ENCODE results near the gene FBXO42. TPM values are rescaled to one million over a fixed set of nuclear protein-coding genes. Genes with fewer than 3 reads are reported as not detected.

The FBXO42 gene
- total RNA-seq, 1 experiment from 2014 or later = 21.9 TPM

GRCh38 chr1:16392740-16393569 is 40.7 kb upstream of the FBXO42 start:
- no peaks in the 10 kb centered on the region for H3K27me3 Mint-ChIP-seq (ENCODE audit: insufficient read depth, unreplicated experiment)
- no peaks in the 10 kb centered on the region for H3K9me3 Mint-ChIP-seq (ENCODE audit: unreplicated experiment)
- H3K4me1 Mint-ChIP-seq (ENCODE audit: insufficient read depth, unreplicated experiment) = peaks cover 22% of the 10 kb centered on the region
- H3K4me3 Mint-ChIP-seq (ENCODE audit: unreplicated experiment) = no peak overlapping the region
- POLR2A ChIA-PET = interaction anchor here (0.6 to 0.9 kb wide), 2 partner anchors 9 to 48 kb away, joined by 3 to 4 read pairs; partner anchors contain the start of gene NECAP2
- no peak for TF ChIP-seq CTCF (IDR thresholded peaks at IDR 0.05; ENCODE audit: unreplicated experiment)
- CTCF ChIA-PET = no interaction called here
- intact Hi-C loops (cut with micrococcal nuclease) = no loop called here
- no TSS peak for BruUV-seq (replicated peaks)
- peaks cover 33% of the 10 kb centered on the region for H3K36me3 Mint-ChIP-seq (ENCODE audit: insufficient read depth, unreplicated experiment)
- DNase-seq (ENCODE audit: unreplicated experiment) = no peak
- H3K27ac Mint-ChIP-seq (ENCODE audit: low read depth, unreplicated experiment) = peak overlapping the region; percentile 60

DNA sequence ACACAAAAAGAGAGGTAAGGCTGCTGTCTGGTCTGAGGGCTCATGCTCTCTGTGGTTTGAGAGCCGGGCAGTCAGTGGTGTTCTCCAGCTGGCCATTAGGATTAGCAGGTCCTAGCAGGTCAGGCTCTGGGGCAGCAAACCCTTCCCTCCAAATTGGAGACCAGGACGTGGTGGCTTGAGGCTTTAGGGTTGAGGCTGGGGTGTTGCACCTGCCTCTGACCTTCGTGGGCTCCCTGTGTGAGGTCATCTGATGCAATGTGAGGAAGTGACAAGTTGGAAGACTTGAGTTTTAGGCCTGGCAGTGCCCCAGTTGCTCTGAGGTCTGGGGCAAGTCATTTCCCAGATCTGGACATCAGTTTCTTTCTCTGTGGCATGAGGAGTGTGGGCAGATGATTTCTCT is 39.1 kb upstream of the FBXO42 start:
- BruUV-seq (replicated peaks) = no TSS peak
- CTCF ChIA-PET = interaction anchor here (0.6 kb wide), 1 partner anchor 114 kb away, joined by 7 read pairs; no protein-coding TSS in a partner anchor
- POLR2A ChIA-PET = no interaction called here
- Mint-ChIP-seq H3K9me3 (ENCODE audit: unreplicated experiment) (no peaks in the 10 kb centered on the region), H3K27ac (ENCODE audit: low read depth, unreplicated experiment) (no peak overlapping the region), H3K4me3 (ENCODE audit: unreplicated experiment) (no peak overlapping the region), H3K4me1 (ENCODE audit: insufficient read depth, unreplicated experiment) (peaks cover 27% of the 10 kb centered on the region), H3K36me3 (ENCODE audit: insufficient read depth, unreplicated experiment) (peaks cover 31% of the 10 kb centered on the region), H3K27me3 (ENCODE audit: insufficient read depth, unreplicated experiment) (no peaks in the 10 kb centered on the region)
- intact Hi-C loops (cut with micrococcal nuclease) = no loop called here
- no peak for DNase-seq (ENCODE audit: unreplicated experiment)
- TF ChIP-seq CTCF (IDR thresholded peaks at IDR 0.05; ENCODE audit: unreplicated experiment) = no peak

DNA sequence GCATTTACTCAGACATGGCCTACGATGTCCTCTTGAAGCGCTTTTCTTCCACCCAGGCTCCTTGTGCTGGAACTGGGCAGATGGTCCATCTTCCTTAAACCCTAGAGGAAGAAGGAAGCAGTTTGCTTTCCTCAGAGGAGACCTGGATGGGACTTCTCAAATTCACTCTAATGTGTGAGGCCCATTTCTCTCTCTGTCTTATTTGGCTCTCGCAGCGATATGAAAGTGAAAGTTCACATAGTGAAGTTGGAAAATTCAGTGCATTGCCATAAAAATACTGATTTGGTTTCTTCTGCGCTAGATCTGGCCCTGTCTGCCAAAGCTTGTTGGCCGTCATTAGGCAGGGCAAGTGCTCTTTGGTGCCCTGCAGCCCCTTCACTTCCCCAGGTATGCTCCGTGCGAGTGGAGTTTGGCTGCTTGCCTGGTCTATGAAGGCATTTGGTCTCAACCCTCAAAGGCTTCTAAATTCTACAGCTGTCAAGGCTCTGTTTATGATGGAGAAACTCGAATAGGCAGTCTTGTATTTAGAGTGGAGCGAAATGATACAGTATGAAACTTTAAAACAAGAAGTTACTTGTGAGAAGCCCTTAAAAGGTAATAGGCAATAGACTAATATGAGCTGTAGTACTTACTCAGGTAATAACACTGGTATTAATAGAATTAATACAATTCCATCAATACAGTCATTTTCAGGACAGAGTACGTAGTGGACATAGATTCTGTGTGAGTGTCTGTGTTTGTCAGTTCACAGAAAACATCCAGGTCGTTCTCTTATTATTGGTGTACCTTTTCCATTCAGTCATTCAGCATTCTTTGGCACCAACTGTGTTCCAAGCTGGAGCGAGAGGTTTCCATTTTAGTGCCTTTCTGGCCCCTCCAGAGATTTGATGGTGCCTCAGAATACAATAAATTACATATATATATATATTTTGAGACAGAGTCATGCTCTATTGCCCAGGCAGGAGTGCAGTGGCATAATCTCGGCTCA is 35.2 kb upstream of the FBXO42 start:
- H3K4me3 Mint-ChIP-seq (ENCODE audit: unreplicated experiment) = peak overlapping the region; percentile 43
- H3K36me3 Mint-ChIP-seq (ENCODE audit: insufficient read depth, unreplicated experiment) = peaks cover 17% of the 10 kb centered on the region
- CTCF ChIA-PET = interaction anchor here (0.6 to 0.8 kb wide), 2 partner anchors 23 to 53 kb away, joined by 3 to 5 read pairs; partner anchors contain the start of gene NECAP2
- no peaks in the 10 kb centered on the region for H3K27me3 Mint-ChIP-seq (ENCODE audit: insufficient read depth, unreplicated experiment)
- no peaks in the 10 kb centered on the region for H3K9me3 Mint-ChIP-seq (ENCODE audit: unreplicated experiment)
- no peak overlapping the region for H3K27ac Mint-ChIP-seq (ENCODE audit: low read depth, unreplicated experiment)
- DNase-seq (ENCODE audit: unreplicated experiment) = no peak
- TF ChIP-seq CTCF (IDR thresholded peaks at IDR 0.05; ENCODE audit: unreplicated experiment) = no peak
- POLR2A ChIA-PET = interaction anchor here (0.6 to 3.9 kb wide), 9 partner anchors 9 to 95 kb away, joined by 3 to 21 read pairs (median 4); partner anchors contain the start of genes NECAP2 and SZRD1
- intact Hi-C loops (cut with micrococcal nuclease) = no loop called here
- no TSS peak for BruUV-seq (replicated peaks)
- peaks cover 35% of the 10 kb centered on the region for H3K4me1 Mint-ChIP-seq (ENCODE audit: insufficient read depth, unreplicated experiment)
